ENCODE results near the gene CARMIL1.
"Not testable (repeated sequence)": the region's sequence is repeated elsewhere in the genome, so short reads cannot be mapped to it uniquely, and the experiment has no call there.

The CARMIL1 gene

GRCh38 chr6:25370178-25371036 lies 91.2 kb downstream of the CARMIL1 start:
- Histone ChIP-seq H3K9ac (no peak overlapping the region), H3K27me3 (ENCODE audit: control insufficient read depth, insufficient read depth, low read length) (no peaks in the 10 kb centered on the region), H2AFZ (no peak overlapping the region), H3K27ac (no peak overlapping the region), H3K79me2 (peaks cover 3% of the 10 kb centered on the region), H3K9me3 (ENCODE audit: control insufficient read depth, low read length) (no peaks in the 10 kb centered on the region), H3K4me2 (ENCODE audit: low read length) (no peak overlapping the region), H3K4me3 (ENCODE audit: low read depth, low read length) (no peak overlapping the region), H3K36me3 (ENCODE audit: control insufficient read depth, insufficient read depth, low read length) (no peaks in the 10 kb centered on the region), H3K4me1 (no peaks in the 10 kb centered on the region)
- TF ChIP-seq CTCF (IDR thresholded peaks at IDR 0.05) = no peak

GRCh38 chr6:25371037-25371347 lies 91.8 kb downstream of the CARMIL1 start:
- no peak overlapping the region for H3K4me2 ChIP-seq (ENCODE audit: low read length)
- no peak overlapping the region for H3K27ac ChIP-seq
- no peaks in the 10 kb centered on the region for H3K27me3 ChIP-seq (ENCODE audit: control insufficient read depth, insufficient read depth, low read length)
- H3K4me1 ChIP-seq = no peaks in the 10 kb centered on the region
- no peak for TF ChIP-seq CTCF (IDR thresholded peaks at IDR 0.05)
- H3K9me3 ChIP-seq (ENCODE audit: control insufficient read depth, low read length) = no peaks in the 10 kb centered on the region
- no peaks in the 10 kb centered on the region for H3K36me3 ChIP-seq (ENCODE audit: control insufficient read depth, insufficient read depth, low read length)
- no peak overlapping the region for H3K9ac ChIP-seq
- H3K79me2 ChIP-seq = peaks cover 3% of the 10 kb centered on the region
- H3K4me3 ChIP-seq (ENCODE audit: low read depth, low read length) = no peak overlapping the region
- no peak overlapping the region for H2AFZ ChIP-seq

- Histone ChIP-seq H3K9ac (no peak overlapping the region), H3K4me3 (ENCODE audit: low read depth, low read length) (no peak overlapping the region), H2AFZ (no peak overlapping the region), H3K27ac (no peak overlapping the region), H3K79me2 (peaks cover 3% of the 10 kb centered on the region), H3K36me3 (ENCODE audit: control insufficient read depth, insufficient read depth, low read length) (no peaks in the 10 kb centered on the region), H3K9me3 (ENCODE audit: control insufficient read depth, low read length) (no peaks in the 10 kb centered on the region), H3K27me3 (ENCODE audit: control insufficient read depth, insufficient read depth, low read length) (no peaks in the 10 kb centered on the region), H3K4me2 (ENCODE audit: low read length) (no peak overlapping the region), H3K4me1 (no peaks in the 10 kb centered on the region)
- TF ChIP-seq CTCF (IDR thresholded peaks at IDR 0.05) = no peak
Observed at GRCh38 chr6:25375125-25375524, 96.0 kb downstream of the CARMIL1 start.

- Histone ChIP-seq H3K79me2 (peaks cover 3% of the 10 kb centered on the region), H3K4me3 (ENCODE audit: low read depth, low read length) (no peak overlapping the region), H3K4me1 (no peaks in the 10 kb centered on the region), H3K4me2 (ENCODE audit: low read length) (no peak overlapping the region), H3K9ac (no peak overlapping the region), H3K36me3 (ENCODE audit: control insufficient read depth, insufficient read depth, low read length) (no peaks in the 10 kb centered on the region), H3K27ac (no peak overlapping the region), H3K27me3 (ENCODE audit: control insufficient read depth, insufficient read depth, low read length) (no peaks in the 10 kb centered on the region), H2AFZ (no peak overlapping the region), H3K9me3 (ENCODE audit: control insufficient read depth, low read length) (no peaks in the 10 kb centered on the region)
- TF ChIP-seq CTCF (IDR thresholded peaks at IDR 0.05) = no peak
Observed at GRCh38 chr6:25377664-25378063, 98.5 kb downstream of the CARMIL1 start.

GRCh38 chr6:25381077-25381476 lies 101.9 kb downstream of the CARMIL1 start:
- Histone ChIP-seq H3K36me3 (ENCODE audit: control insufficient read depth, insufficient read depth, low read length) (no peaks in the 10 kb centered on the region), H3K9ac (no peak overlapping the region), H3K79me2 (no peaks in the 10 kb centered on the region), H3K27me3 (ENCODE audit: control insufficient read depth, insufficient read depth, low read length) (no peaks in the 10 kb centered on the region), H3K27ac (no peak overlapping the region), H3K9me3 (ENCODE audit: control insufficient read depth, low read length) (no peaks in the 10 kb centered on the region), H3K4me1 (no peaks in the 10 kb centered on the region), H3K4me3 (ENCODE audit: low read depth, low read length) (no peak overlapping the region), H2AFZ (no peak overlapping the region), H3K4me2 (ENCODE audit: low read length) (no peak overlapping the region)
- TF ChIP-seq CTCF (IDR thresholded peaks at IDR 0.05) = no peak

- not testable (repeated sequence) for H3K9me3 ChIP-seq (ENCODE audit: control insufficient read depth, low read length); H3K4me2 ChIP-seq (ENCODE audit: low read length); H3K4me3 ChIP-seq (ENCODE audit: low read depth, low read length); H3K27ac ChIP-seq; H3K79me2 ChIP-seq; H2AFZ ChIP-seq; H3K9ac ChIP-seq; H3K36me3 ChIP-seq (ENCODE audit: control insufficient read depth, insufficient read depth, low read length); H3K27me3 ChIP-seq (ENCODE audit: control insufficient read depth, insufficient read depth, low read length); H3K4me1 ChIP-seq
Observed at GRCh38 chr6:25382476-25382875, 103.3 kb downstream of the CARMIL1 start.
